Esophagus (tissue), 2 donors: ENCODE results near the gene TSR3. TPM values are rescaled to one million over a fixed set of nuclear protein-coding genes. Genes with fewer than 3 reads are reported as not detected.

Experiments used
- H3K27ac ChIP-seq, 2 donors: one replicate each; pipeline ENCODE4 v1.5.1; 2013; ENCODE audit warnings: low read depth in 2 of 2, mild to moderate bottlenecking in 2 of 2, inconsistent platforms in 1 of 2, low read length in 1 of 2, moderate library complexity in 1 of 2
- H3K27me3 ChIP-seq, 2 donors: one replicate each; pipeline ENCODE4 v1.6.1; 2013; ENCODE audit warnings: low read length in 2 of 2, control low read depth in 1 of 2, mild to moderate bottlenecking in 1 of 2; ENCODE audit not compliant: insufficient read depth in 2 of 2, control insufficient read depth in 1 of 2
- H3K36me3 ChIP-seq, 2 donors: one replicate each; pipeline ENCODE4 v1.6.1; 2013; ENCODE audit warnings: low read length in 1 of 2; ENCODE audit not compliant: control insufficient read depth in 2 of 2, insufficient read depth in 2 of 2
- H3K4me1 ChIP-seq, 2 donors: one replicate each; pipeline ENCODE4 v1.6.1; 2013; ENCODE audit warnings: low read length in 1 of 2; ENCODE audit not compliant: control insufficient read depth in 2 of 2, insufficient read depth in 2 of 2
- H3K4me3 ChIP-seq, 2 donors: one replicate each; pipeline ENCODE4 v1.5.1; 2013; ENCODE audit warnings: low read length in 2 of 2, mild to moderate bottlenecking in 2 of 2, low read depth in 1 of 2, moderate library complexity in 1 of 2
- H3K9me3 ChIP-seq, 2 donors: one replicate each; pipeline ENCODE4 v1.6.1; 2013; ENCODE audit warnings: mild to moderate bottlenecking in 2 of 2, low read depth in 1 of 2, low read length in 1 of 2, moderate library complexity in 1 of 2; ENCODE audit not compliant: control insufficient read depth in 2 of 2, insufficient read depth in 1 of 2
- WGBS, 2 donors: extraction: QIAGEN DNeasy Blood & Tissue Kit; methylation state at CpG; one replicate each; pipeline ENCODE4 v1.1.7; 2013; 5-methylcytosine and 5-hydroxymethylcytosine counted together
- polyA plus RNA-seq, 2 donors: library from polyadenylated mRNA; stranded (reverse); fragments of 200-250 nt; gene quantifications; one replicate each; pipeline ENCODE4 v1.2.3, GENCODE V29; 2013
- donor health status: healthy with polysubstance abuse.
- donor health status: Bipolar disorder and iron deficiency.

Gene TSR3
- polyA plus RNA-seq, 2 donors = 31.4 to 53.0 TPM

DNA sequence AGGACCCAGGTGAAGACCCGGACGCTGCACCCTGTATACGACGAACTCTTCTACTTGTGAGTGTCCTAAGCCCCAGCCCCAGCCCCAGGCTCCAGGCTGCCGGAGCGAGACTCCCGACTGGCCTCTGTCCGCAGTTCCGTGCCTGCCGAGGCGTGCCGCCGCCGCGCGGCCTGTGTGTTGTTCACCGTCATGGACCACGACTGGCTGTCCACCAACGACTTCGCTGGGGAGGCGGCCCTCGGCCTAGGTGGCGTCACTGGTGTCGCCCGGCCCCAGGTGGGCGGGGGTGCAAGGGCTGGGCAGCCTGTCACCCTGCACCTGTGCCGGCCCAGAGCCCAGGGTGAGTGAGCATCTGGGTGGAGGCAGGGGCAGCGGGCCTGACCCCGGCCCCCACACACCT, 3.7 kb downstream of the TSR3 start:
- no peaks in the 10 kb centered on the region for H3K27me3 ChIP-seq
- no peak overlapping the region for H3K4me3 ChIP-seq
- WGBS, 2 donors = 72 to 82% methylated on average over 29 of the region's 29 CpGs
- H3K9me3 ChIP-seq = no peaks in the 10 kb centered on the region
- peak overlapping the region in 1 of 2 donors; percentile 11 for H3K27ac ChIP-seq
- peaks cover 2 to 25% of the 10 kb centered on the region in 2 donors for H3K4me1 ChIP-seq
- H3K36me3 ChIP-seq = peaks cover 0 to 17% of the 10 kb centered on the region in 2 donors

DNA sequence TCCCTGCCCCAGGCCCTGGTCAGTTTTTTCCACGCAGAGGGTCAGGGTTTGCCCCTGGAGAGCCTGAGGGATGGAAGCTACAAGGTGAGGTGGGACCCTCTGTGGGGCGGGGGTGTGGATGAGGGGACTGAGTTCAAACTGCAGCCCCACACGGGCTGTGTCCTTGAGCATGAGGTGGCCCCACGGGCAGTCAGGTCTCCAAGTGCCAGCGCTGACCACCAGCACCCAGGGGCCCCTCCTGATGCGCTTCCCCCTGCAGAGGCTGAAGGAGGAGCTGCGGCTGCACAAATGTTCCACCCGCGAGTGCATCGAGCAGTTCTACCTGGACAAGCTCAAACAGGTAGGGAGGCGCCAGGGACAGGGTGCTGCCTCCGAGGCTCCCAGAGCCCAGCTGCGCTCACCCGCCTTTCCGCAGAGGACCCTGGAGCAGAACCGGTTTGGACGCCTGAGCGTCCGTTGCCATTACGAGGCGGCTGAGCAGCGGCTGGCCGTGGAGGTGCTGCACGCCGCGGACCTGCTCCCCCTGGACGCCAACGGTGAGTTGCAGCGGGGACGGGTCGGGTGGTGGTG, 4.3 kb downstream of the TSR3 start:
- no peak overlapping the region for H3K4me3 ChIP-seq
- WGBS, 2 donors = 56 to 68% methylated on average over 31 of the region's 31 CpGs
- H3K36me3 ChIP-seq = peaks cover 0 to 17% of the 10 kb centered on the region in 2 donors
- no peaks in the 10 kb centered on the region for H3K27me3 ChIP-seq
- H3K4me1 ChIP-seq = peaks cover 2 to 26% of the 10 kb centered on the region in 2 donors
- H3K9me3 ChIP-seq = no peaks in the 10 kb centered on the region
- H3K27ac ChIP-seq = peak overlapping the region in 1 of 2 donors; percentile 11

DNA sequence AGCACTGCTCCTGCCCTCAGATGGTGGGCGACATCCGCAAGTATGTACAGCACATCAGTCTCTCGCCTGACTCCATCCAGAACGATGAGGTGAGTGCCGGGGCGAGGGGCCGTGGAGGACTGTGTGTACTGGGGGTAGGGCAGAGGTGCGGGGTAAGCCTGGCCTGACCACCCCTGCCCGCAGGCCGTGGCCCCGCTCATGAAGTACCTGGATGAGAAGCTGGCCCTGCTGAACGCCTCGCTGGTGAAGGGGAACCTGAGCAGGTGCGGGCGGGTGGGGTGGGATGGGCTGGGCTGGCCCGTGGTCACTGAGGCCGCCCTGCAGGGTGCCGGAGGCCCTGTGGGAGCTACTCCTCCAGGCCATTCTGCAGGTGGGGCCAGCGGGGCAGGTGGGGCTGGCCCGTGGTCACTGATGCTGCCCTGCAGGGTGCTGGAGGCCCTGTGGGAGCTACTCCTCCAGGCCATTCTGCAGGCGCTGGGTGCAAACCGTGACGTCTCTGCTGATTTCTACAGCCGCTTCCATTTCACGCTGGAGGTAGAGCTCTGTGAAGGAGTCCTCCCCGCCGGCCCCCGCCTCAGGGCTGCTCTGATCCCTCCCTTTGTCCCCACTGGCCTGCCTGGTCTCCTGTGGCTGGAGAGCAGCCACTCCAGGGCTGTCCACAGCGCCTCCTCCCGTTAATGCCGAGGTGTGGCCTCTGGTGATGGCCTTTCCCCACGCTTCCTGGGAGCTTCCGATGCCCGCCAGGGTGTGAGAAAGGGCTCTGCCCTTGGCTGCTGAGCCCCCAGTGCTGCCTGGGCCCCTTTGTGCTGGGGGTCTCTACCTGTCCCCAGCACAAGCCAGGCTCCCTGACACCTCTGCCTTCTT, 5.0 kb downstream of the TSR3 start:
- Histone ChIP-seq H3K27ac (no peak overlapping the region), H3K4me3 (no peak overlapping the region), H3K9me3 (no peaks in the 10 kb centered on the region), H3K36me3 (peaks cover 0 to 17% of the 10 kb centered on the region in 2 donors), H3K27me3 (no peaks in the 10 kb centered on the region), H3K4me1 (peaks cover 6 to 27% of the 10 kb centered on the region in 2 donors)
- WGBS, 2 donors = 61 to 67% methylated on average over 34 of the region's 34 CpGs

DNA sequence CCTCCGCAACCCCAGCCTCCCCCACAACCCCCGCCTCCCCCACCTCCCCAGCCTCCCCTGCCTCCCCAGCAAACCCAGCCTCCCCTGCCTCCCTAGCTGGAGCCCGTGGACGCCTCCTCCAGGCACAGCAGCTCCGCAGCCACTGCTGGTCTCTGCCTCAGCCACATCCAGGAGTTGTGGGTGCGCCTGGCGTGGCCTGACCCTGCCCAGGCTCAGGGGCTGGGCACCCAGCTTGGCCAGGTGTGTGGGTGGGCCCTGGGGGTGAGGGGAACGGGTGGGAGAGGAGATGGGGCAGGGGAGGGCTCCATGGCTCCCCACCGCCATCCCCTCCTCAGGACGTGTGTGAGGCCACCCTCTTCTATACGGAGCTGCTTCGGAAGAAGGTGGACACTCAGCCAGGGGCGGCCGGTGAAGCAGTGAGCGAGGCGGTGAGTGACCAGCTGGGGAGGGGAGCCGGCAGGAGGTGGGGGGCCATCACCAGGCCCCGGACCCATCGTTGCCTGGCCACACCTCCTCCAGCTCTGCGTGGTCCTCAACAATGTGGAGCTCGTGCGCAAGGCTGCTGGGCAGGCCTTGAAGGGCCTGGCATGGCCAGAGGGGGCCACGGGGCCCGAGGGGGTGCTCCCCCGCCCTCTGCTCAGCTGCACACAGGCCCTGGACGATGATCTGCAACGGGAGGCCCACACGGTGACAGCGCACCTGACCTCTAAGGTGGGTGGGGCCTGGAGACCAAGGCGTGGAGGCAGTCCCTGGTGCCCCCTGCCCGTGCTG, 5.8 kb downstream of the TSR3 start:
- Histone ChIP-seq H3K4me3 (no peak overlapping the region), H3K36me3 (peaks cover 0 to 17% of the 10 kb centered on the region in 2 donors), H3K27ac (no peak overlapping the region), H3K27me3 (no peaks in the 10 kb centered on the region), H3K9me3 (no peaks in the 10 kb centered on the region), H3K4me1 (peaks cover 6 to 24% of the 10 kb centered on the region in 2 donors)
- WGBS, 2 donors = 74 to 75% methylated on average over 25 to 31 of the region's 31 CpGs

DNA sequence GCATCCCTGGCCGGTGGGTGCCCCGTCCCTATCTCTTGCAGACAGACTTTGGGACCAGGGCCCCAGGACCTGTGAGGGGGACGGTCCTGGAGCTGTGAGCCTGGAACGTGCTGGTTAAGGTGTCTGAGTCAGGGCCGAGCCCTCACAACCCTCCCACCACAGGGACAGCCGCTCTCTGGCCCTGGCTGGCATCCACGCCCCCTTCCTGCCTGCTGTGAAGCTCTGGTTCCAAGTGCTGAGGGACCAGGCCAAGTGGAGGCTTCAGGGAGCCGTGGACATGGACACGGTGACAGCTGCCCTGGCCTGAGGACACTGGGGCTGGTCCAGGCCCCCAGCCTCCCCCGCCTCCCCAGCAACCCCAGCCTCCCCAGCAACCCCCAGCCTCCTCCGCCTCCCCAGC, 6.6 kb downstream of the TSR3 start:
- WGBS, 2 donors = 73 to 80% methylated on average over 9 to 11 of the region's 11 CpGs
- peaks cover 6 to 20% of the 10 kb centered on the region in 2 donors for H3K4me1 ChIP-seq

DNA sequence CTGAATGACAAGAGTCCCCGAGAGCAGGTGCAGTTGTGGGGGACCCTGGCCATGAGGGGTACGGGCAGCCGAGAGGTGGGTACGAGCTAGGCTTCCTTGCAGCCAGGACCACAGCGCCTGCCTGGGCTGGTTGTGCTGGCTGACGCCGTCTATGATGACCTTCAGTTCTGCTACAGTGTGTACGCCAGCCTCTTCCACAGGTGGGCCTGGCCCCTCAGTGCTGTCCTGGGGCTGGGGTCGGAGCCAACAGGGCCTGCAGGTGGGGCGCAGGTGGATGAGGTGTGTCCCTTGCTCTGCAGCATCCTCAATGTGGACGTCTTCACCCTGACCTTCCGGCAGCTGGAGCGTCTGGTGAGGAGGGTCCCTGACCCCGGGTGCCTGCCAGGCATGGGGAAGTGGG, 7.2 kb downstream of the TSR3 start:
- 83 to 86% methylated on average over 14 of the region's 14 CpGs for WGBS, 2 donors
- H3K9me3 ChIP-seq = no peaks in the 10 kb centered on the region
- H3K27ac ChIP-seq = no peak overlapping the region
- no peaks in the 10 kb centered on the region for H3K27me3 ChIP-seq
- H3K4me1 ChIP-seq = peaks cover 6 to 20% of the 10 kb centered on the region in 2 donors
- no peak overlapping the region for H3K4me3 ChIP-seq
- H3K36me3 ChIP-seq = peaks cover 0 to 12% of the 10 kb centered on the region in 2 donors

More for the DNA sequence above, 6.6 kb downstream of the TSR3 start:
- H3K4me3 ChIP-seq = no peak overlapping the region
- H3K36me3 ChIP-seq = peaks cover 0 to 17% of the 10 kb centered on the region in 2 donors
- no peaks in the 10 kb centered on the region for H3K9me3 ChIP-seq
- no peaks in the 10 kb centered on the region for H3K27me3 ChIP-seq
- no peak overlapping the region for H3K27ac ChIP-seq

DNA sequence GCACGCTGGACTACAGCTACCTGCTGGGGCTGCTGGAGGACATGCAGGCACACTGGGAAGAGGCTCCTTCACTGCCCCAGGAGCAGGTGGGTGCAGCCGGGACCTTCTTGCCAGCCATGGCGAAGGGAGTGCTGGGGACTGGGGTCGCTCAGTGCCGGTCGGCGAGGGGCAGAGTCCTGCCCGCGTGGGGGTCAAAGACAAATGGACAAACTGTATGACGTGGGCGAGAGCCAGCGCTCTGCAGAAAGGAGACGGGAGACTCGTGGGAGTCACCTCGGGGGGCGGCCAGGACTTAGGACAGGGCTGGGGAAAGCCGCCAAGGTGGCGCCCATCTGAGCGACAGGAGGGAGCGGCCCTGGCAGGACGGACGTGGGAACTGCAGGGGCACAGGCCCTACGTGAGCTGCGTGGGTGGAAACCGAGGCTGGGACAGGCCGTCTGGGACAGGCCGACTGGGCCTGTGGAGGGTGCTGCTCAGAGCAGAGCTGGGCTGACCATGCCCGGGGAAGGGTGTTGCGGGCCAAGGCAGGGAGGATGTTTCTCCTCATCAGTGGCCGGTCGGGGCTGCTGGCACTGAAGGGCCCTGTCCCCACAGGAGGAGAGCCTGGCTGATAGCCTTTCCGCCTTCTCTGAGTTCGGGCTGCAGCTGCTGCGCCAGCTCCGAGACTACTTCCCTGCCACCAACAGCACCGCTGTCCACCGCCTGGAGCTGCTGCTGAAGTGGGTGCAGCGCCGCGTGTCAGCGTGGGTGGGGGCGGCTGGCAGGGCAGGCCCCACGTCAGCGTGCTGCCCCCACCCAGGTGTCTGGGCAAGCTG, 8.0 kb downstream of the TSR3 start:
- Histone ChIP-seq H3K27me3 (no peaks in the 10 kb centered on the region), H3K4me3 (no peak overlapping the region), H3K36me3 (peaks cover 0 to 5% of the 10 kb centered on the region in 2 donors), H3K9me3 (no peaks in the 10 kb centered on the region), H3K4me1 (peaks cover 6 to 20% of the 10 kb centered on the region in 2 donors), H3K27ac (peak overlapping the region in 1 of 2 donors; percentile 36)
- WGBS, 2 donors = 45 to 47% methylated on average over 42 to 44 of the region's 44 CpGs

DNA sequence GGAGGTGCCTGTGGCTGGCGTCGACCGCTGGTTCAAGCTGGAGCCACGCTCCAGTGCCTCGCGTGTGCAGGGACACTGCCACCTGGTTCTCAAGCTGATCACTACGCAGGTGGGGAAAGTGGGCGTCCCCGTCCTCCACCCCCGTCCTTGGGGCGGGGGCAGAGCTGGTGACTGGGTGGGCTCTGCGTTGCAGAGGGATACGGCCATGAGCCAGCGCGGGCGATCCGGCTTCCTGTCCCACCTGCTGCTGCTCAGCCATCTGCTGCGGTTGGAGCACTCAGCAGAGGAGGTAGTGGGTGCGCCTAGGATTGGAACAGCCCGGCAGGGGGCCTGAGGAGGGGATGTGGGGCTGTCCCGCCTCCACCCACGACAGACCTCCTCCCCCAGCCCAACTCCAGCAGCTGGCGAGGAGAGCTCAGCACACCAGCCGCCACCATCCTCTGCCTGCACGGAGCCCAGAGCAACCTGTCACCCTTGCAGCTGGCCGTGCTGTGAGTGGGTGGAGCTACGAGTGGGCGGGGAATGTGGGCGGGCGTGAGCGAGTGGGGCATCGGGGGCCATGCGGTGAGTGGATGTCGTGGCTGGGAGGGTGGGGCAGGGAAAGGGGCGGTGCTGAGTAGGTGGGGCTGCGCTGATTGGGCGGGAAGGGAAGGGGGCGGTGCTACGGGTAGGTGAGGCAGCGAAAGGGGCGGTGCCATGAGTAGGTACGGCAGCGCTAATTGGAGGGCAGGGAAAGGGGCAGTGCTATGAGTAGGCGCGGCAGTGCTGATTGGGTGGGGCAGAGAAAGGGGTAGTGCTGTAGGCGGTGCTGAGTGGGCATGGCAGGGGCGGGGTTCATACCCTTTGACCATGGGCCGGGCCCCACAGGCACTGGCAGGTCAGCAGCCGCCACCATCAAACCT, 8.9 kb downstream of the TSR3 start:
- 4 to 5% methylated on average over 49 of the region's 49 CpGs for WGBS, 2 donors
- peak overlapping the region in 1 of 2 donors; percentile 36 for H3K27ac ChIP-seq
- no peaks in the 10 kb centered on the region for H3K36me3 ChIP-seq
- peaks cover 6 to 16% of the 10 kb centered on the region in 2 donors for H3K4me1 ChIP-seq
- H3K4me3 ChIP-seq = no peak overlapping the region
- H3K9me3 ChIP-seq = no peaks in the 10 kb centered on the region
- no peaks in the 10 kb centered on the region for H3K27me3 ChIP-seq
